NT2/D1 (cell line): Measurements from ENCODE around the gene SUGP2.

ENCODE experiments used
- DNase-seq: peaks from one replicate; pipeline ENCODE4 v3.0.0-alpha.2; 2011; ENCODE audit warnings: low read depth, low spot score
- H3K27me3 ChIP-seq: 2 replicates; pipeline ENCODE4 v1.6.0; 2011; ENCODE audit warnings: mild to moderate bottlenecking; ENCODE audit not compliant: insufficient read length, insufficient read depth
- H3K36me3 ChIP-seq: 2 replicates; pipeline ENCODE4 v1.6.1; 2011; ENCODE audit warnings: mild to moderate bottlenecking, low read length, mixed read lengths; ENCODE audit not compliant: insufficient read depth, insufficient read length
- H3K4me1 ChIP-seq: 2 replicates; pipeline ENCODE4 v1.5.1; 2011; ENCODE audit not compliant: insufficient read depth, insufficient read length
- H3K4me3 ChIP-seq: 2 replicates; pipeline ENCODE4 v1.5.1; 2011; ENCODE audit warnings: low read depth; ENCODE audit not compliant: insufficient read length
- H3K9ac ChIP-seq: 2 replicates; pipeline ENCODE4 v1.6.0; 2011; ENCODE audit warnings: low read depth; ENCODE audit not compliant: insufficient read length
- H3K9me3 ChIP-seq: 2 replicates; pipeline ENCODE4 v1.5.1; 2011; ENCODE audit warnings: mild to moderate bottlenecking, low read length; ENCODE audit not compliant: insufficient read depth
- SUZ12 ChIP-seq: IDR thresholded peaks from 2 replicates; pipeline ENCODE4 v1.6.1; 2011; ENCODE audit not compliant: insufficient read length, insufficient read depth; ENCODE audit errors: extremely low read depth
- YY1 ChIP-seq: IDR thresholded peaks from 2 replicates; pipeline ENCODE4 v1.6.1; 2011; ENCODE audit not compliant: insufficient read length, insufficient read depth
- ZNF274 ChIP-seq: IDR thresholded peaks from 2 replicates; pipeline ENCODE4 v1.6.1; 2011; ENCODE audit warnings: mild to moderate bottlenecking, low read depth, low read length

The SUGP2 gene

GRCh38 chr19:19057317-19057716 is 24.0 kb upstream of the SUGP2 start:
- H3K4me3 ChIP-seq: no peak overlapping the region
- TF ChIP-seq ZNF274 (no peak), YY1 (no peak), SUZ12 (no peak)
- H3K9me3 ChIP-seq: no peaks in the 10 kb centered on the region
- DNase-seq: no peak
- H3K27me3 ChIP-seq: no peaks in the 10 kb centered on the region
- no peak overlapping the region for H3K9ac ChIP-seq
- H3K36me3 ChIP-seq: peaks cover 88% of the 10 kb centered on the region
- no peaks in the 10 kb centered on the region for H3K4me1 ChIP-seq

- Histone ChIP-seq H3K9me3 (no peaks in the 10 kb centered on the region), H3K27me3 (no peaks in the 10 kb centered on the region), H3K4me1 (no peaks in the 10 kb centered on the region), H3K36me3 (peaks cover 92% of the 10 kb centered on the region), H3K4me3 (no peak overlapping the region), H3K9ac (no peak overlapping the region)
- TF ChIP-seq SUZ12 (no peak), YY1 (no peak), ZNF274 (no peak)
- DNase-seq: no peak
Observed at GRCh38 chr19:19056636-19057275, 23.4 kb upstream of the SUGP2 start.

- H3K4me3 ChIP-seq: no peak overlapping the region
- no peak for DNase-seq
- TF ChIP-seq YY1: no peak
- no peak for TF ChIP-seq ZNF274
- H3K4me1 ChIP-seq: no peaks in the 10 kb centered on the region
- no peaks in the 10 kb centered on the region for H3K9me3 ChIP-seq
- no peaks in the 10 kb centered on the region for H3K27me3 ChIP-seq
- no peak overlapping the region for H3K9ac ChIP-seq
- H3K36me3 ChIP-seq: peaks cover 92% of the 10 kb centered on the region
Observed at GRCh38 chr19:19055701-19056100, 22.4 kb upstream of the SUGP2 start.

GRCh38 chr19:19054939-19055440 is 21.7 kb upstream of the SUGP2 start:
- H3K9ac ChIP-seq: no peak overlapping the region
- DNase-seq: no peak
- peaks cover 94% of the 10 kb centered on the region for H3K36me3 ChIP-seq
- H3K27me3 ChIP-seq: no peaks in the 10 kb centered on the region
- TF ChIP-seq ZNF274 (no peak), YY1 (no peak), SUZ12 (no peak)
- H3K4me1 ChIP-seq: no peaks in the 10 kb centered on the region
- H3K9me3 ChIP-seq: no peaks in the 10 kb centered on the region
- no peak overlapping the region for H3K4me3 ChIP-seq

- TF ChIP-seq ZNF274 (no peak), SUZ12 (no peak), YY1 (no peak)
- peaks cover 91% of the 10 kb centered on the region for H3K36me3 ChIP-seq
Observed at GRCh38 chr19:19054315-19054938, 21.1 kb upstream of the SUGP2 start.

GRCh38 chr19:19053508-19054314 is 20.4 kb upstream of the SUGP2 start:
- peaks cover 91% of the 10 kb centered on the region for H3K36me3 ChIP-seq
- DNase-seq: peak; percentile 52

More at GRCh38 chr19:19054315-19054938, 21.1 kb upstream of the SUGP2 start:
- DNase-seq: no peak
- Histone ChIP-seq H3K9me3 (no peaks in the 10 kb centered on the region), H3K27me3 (no peaks in the 10 kb centered on the region), H3K9ac (no peak overlapping the region), H3K4me3 (no peak overlapping the region), H3K4me1 (no peaks in the 10 kb centered on the region)

GRCh38 chr19:19052921-19053320 is 19.6 kb upstream of the SUGP2 start:
- no peak for DNase-seq
- Histone ChIP-seq H3K9me3 (no peaks in the 10 kb centered on the region), H3K4me1 (no peaks in the 10 kb centered on the region), H3K36me3 (peaks cover 86% of the 10 kb centered on the region), H3K4me3 (no peak overlapping the region), H3K27me3 (no peaks in the 10 kb centered on the region), H3K9ac (no peak overlapping the region)
- TF ChIP-seq ZNF274 (no peak), SUZ12 (no peak), YY1 (no peak)

More at GRCh38 chr19:19053508-19054314, 20.4 kb upstream of the SUGP2 start:
- Histone ChIP-seq H3K9me3 (no peaks in the 10 kb centered on the region), H3K4me1 (no peaks in the 10 kb centered on the region), H3K4me3 (no peak overlapping the region), H3K27me3 (no peaks in the 10 kb centered on the region), H3K9ac (no peak overlapping the region)
- TF ChIP-seq SUZ12: no peak
- no peak for TF ChIP-seq YY1
- TF ChIP-seq ZNF274: no peak
